ENCODE results near the gene NR1D2. TPM values are rescaled to one million over a fixed set of nuclear protein-coding genes. Genes with fewer than 3 reads are reported as not detected.

Gene NR1D2
- total and polyA plus RNA-seq, 2 of the 13 experiments (the other 11 are each of a cell fraction or from before 2014, with no cell fraction given), result 5.3 to 8.1 TPM

DNA sequence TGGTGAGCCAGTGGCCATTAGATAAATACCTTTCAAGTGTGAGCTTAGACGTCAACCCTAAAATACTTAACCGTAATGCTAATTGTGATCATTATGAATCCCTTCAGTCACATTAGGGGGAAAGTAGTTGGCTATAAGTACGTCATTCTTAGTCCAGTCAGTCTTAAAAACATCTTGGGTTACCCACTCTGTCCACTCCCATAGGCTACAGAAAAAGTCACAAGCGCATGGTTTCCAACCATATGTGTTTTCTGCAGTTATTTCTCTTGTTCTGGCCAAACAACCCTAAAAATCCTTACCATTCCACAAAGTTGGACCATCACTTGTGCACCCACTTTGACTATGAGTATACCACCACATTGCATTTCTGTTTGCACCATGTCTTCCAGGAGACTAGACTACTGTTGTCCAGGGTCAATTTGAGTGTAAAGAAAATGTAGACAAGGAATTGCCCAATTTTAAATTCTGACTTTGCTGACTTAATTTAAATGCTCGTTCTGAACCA, 24.9 kb upstream of the NR1D2 start:
- no peak overlapping the region for H3K27ac ChIP-seq (ENCODE audit: extremely low read length, insufficient read depth, low read length)

DNA sequence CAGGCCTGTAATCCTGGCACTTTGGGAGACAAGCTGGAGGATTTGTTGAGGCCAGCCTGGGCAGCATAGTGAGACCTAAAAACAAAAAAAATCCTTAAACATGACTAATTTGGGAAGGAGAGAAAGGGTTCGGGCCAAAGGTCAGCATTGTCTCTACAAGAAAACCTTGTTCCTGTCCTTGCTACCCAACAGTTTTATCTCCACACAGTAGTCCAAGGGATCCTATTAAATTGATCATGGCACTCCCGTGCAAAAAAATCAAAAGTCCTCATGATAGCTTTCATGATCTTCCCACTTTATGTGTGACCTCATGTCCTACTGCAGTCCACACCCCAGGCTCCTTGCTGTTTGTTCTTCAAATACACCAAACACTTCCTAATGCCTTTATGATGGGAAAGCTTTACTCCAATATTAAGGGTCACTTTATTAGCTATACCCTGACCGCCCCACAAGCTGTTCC, 24.0 kb upstream of the NR1D2 start:
- in situ Hi-C loops (cut with HindIII; ENCODE audit: extremely low pct_ligation_motif_present, low pct_unique_long_range_greater_than_20kb), result no loop called here
- peaks cover 4 to 9% of the 10 kb centered on the region in 2 experiments; a peak in 4 of 5 replicates for H3K36me3 ChIP-seq (replicated peaks in 1 of 2; ENCODE audit: control insufficient read depth in 1 of 2, insufficient read depth in 2 of 2, low read length in 2 of 2)
- DNase-seq (ENCODE audit: low spot score) (no peak), FAIRE-seq (no peak), ATAC-seq (no peak)
- H3K4me1 ChIP-seq (ENCODE audit: insufficient read depth, low read length), result peaks cover 30% of the 10 kb centered on the region
- WGBS (ENCODE audit: low lambda C conversion rate), result 86% methylated on average over 3 of the region's 3 CpGs
- H2AFZ ChIP-seq (ENCODE audit: low read length), result no peak overlapping the region
- peak; percentile 77 for TF ChIP-seq ZNF121 (CRISPR knock-in tag; IDR thresholded peaks at IDR 0.05)
- TF ChIP-seq ZFP90 (CRISPR knock-in tag; IDR thresholded peaks at IDR 0.05; ENCODE audit: borderline replicate concordance), result no peak
- TF ChIP-seq ASH2L (IDR thresholded peaks at IDR 0.05; ENCODE audit: insufficient read length, low read depth, low read length), result no peak
- 0 out of 2 replicates have a peak, but pooled peaks have one; percentile 35 for TF ChIP-seq SSRP1 (CRISPR knock-in tag; IDR thresholded peaks at IDR 0.05)
- peak; percentile 34 for TF ChIP-seq AGO2 (optimal IDR thresholded peaks at IDR 0.05; ENCODE audit: low read depth, low read length)
- TF ChIP-seq POLR2G (IDR thresholded peaks at IDR 0.05; ENCODE audit: low read depth, low read length), result peak; percentile 74
- no peak for TF ChIP-seq ZNF12 (CRISPR knock-in tag; IDR thresholded peaks at IDR 0.05)
- peak; percentile 51 to 61; a peak in 3 of 4 replicates for TF ChIP-seq POLR2A (IDR thresholded peaks at IDR 0.05; ENCODE audit: insufficient read depth in 1 of 2, low read depth in 2 of 2, low read length in 2 of 2)
- TF ChIP-seq NR2F6 (IDR thresholded peaks at IDR 0.05), result 0 out of 2 replicates have a peak, but pooled peaks have one; percentile 14
- no peak for TF ChIP-seq NR2F6 (CRISPR knock-in tag; IDR thresholded peaks at IDR 0.05)
- peak; percentile 94 for TF ChIP-seq RBM22 (optimal IDR thresholded peaks at IDR 0.05; ENCODE audit: low read length)
- peak; percentile 54; the same call in 1 of the 2 replicates for TF ChIP-seq POLR2AphosphoS5 (IDR thresholded peaks at IDR 0.05; ENCODE audit: low read depth, low read length)
- TF ChIP-seq ZC3H13 (CRISPR knock-in tag; IDR thresholded peaks at IDR 0.05), result 0 out of 2 replicates have a peak, but pooled peaks have one; percentile 51
- no peaks in the 10 kb centered on the region; a peak in 1 of 5 replicates for H3K27me3 ChIP-seq (ENCODE audit: control insufficient read depth in 1 of 2, insufficient read depth in 2 of 2, low read length in 2 of 2)
- peaks cover 27% of the 10 kb centered on the region for H4K20me1 ChIP-seq (ENCODE audit: insufficient read depth, low read length)
- H3K79me2 ChIP-seq (ENCODE audit: insufficient read depth, low read length), result peaks cover 24% of the 10 kb centered on the region
- no TSS peak for BruUV-seq (replicated peaks)
- CTCF ChIA-PET (ENCODE audit: low intra/inter-chr PET ratio, low total read pairs), result no interaction called here
- no peaks in the 10 kb centered on the region for H3K9me3 ChIP-seq (ENCODE audit: low read length)
- intact Hi-C loops (cut with micrococcal nuclease; ENCODE audit: unreplicated experiment), result no loop called here
- no peak overlapping the region for H3K9ac ChIP-seq (ENCODE audit: insufficient read depth, low read depth, low read length)
- H3K4me2 ChIP-seq (ENCODE audit: low read depth, low read length), result no peak overlapping the region
- no peak overlapping the region for H3K4me3 ChIP-seq (replicated peaks in 1 of 3; ENCODE audit: insufficient read depth in 1 of 3, low read depth in 2 of 3, low read length in 3 of 3)
- POLR2A ChIA-PET, result interaction anchor here (0.7 to 1.1 kb wide), 2 partner anchors 22 to 35 kb away, joined by 3 to 4 read pairs; no protein-coding TSS in a partner anchor
- no peak overlapping the region for H3K27ac ChIP-seq (ENCODE audit: extremely low read length, insufficient read depth, low read length)

More for the DNA sequence above, 24.9 kb upstream of the NR1D2 start:
- Histone ChIP-seq H3K9ac (ENCODE audit: insufficient read depth, low read depth, low read length) (no peak overlapping the region), H3K4me1 (ENCODE audit: insufficient read depth, low read length) (peaks cover 36% of the 10 kb centered on the region), H2AFZ (ENCODE audit: low read length) (no peak overlapping the region), H4K20me1 (ENCODE audit: insufficient read depth, low read length) (peaks cover 27% of the 10 kb centered on the region), H3K27me3 (ENCODE audit: control insufficient read depth in 1 of 2, insufficient read depth in 2 of 2, low read length in 2 of 2) (no peaks in the 10 kb centered on the region; a peak in 1 of 5 replicates), H3K4me3 (replicated peaks in 1 of 3; ENCODE audit: insufficient read depth in 1 of 3, low read depth in 2 of 3, low read length in 3 of 3) (no peak overlapping the region), H3K9me3 (ENCODE audit: low read length) (no peaks in the 10 kb centered on the region), H3K79me2 (ENCODE audit: insufficient read depth, low read length) (peaks cover 33% of the 10 kb centered on the region), H3K4me2 (ENCODE audit: low read depth, low read length) (peak overlapping the region; percentile 18; the same call in 1 of the 2 replicates), H3K36me3 (replicated peaks in 1 of 2; ENCODE audit: control insufficient read depth in 1 of 2, insufficient read depth in 2 of 2, low read length in 2 of 2) (peaks cover 4 to 9% of the 10 kb centered on the region in 2 experiments; a peak in 4 of 5 replicates)
- WGBS (ENCODE audit: low lambda C conversion rate), result 97% methylated on average over 5 of the region's 5 CpGs
- BruUV-seq (replicated peaks), result no TSS peak
- intact Hi-C loops (cut with micrococcal nuclease; ENCODE audit: unreplicated experiment) (no loop called here), in situ Hi-C loops (cut with HindIII; ENCODE audit: extremely low pct_ligation_motif_present, low pct_unique_long_range_greater_than_20kb) (no loop called here)
- no peak for TF ChIP-seq KAT8 (CRISPR knock-in tag; IDR thresholded peaks at IDR 0.05)
- peak; percentile 64; the same call in 1 of the 2 replicates for TF ChIP-seq MBD4 (IDR thresholded peaks at IDR 0.05; ENCODE audit: borderline replicate concordance, low read length)
- peak; percentile 57 for TF ChIP-seq AGO2 (optimal IDR thresholded peaks at IDR 0.05; ENCODE audit: low read depth, low read length)
- no peak for TF ChIP-seq ZNF577 (CRISPR knock-in tag; IDR thresholded peaks at IDR 0.05; ENCODE audit: borderline replicate concordance, low read depth)
- TF ChIP-seq POLR2A (IDR thresholded peaks at IDR 0.05; ENCODE audit: insufficient read depth in 1 of 2, low read depth in 2 of 2, low read length in 2 of 2), result peak in 1 of 2 experiments; percentile 69; a peak in 2 of 4 replicates
- peak; percentile 80 for TF ChIP-seq RBFOX2 (IDR thresholded peaks at IDR 0.05; ENCODE audit: low read depth, low read length)
- peak; percentile 80; the same call in 1 of the 2 replicates for TF ChIP-seq PAF1 (CRISPR knock-in tag; IDR thresholded peaks at IDR 0.05)
- no peak for TF ChIP-seq ZNF746 (CRISPR knock-in tag; IDR thresholded peaks at IDR 0.05)
- TF ChIP-seq PHF21A (CRISPR knock-in tag; IDR thresholded peaks at IDR 0.05), result no peak
- TF ChIP-seq SSRP1 (CRISPR knock-in tag; IDR thresholded peaks at IDR 0.05), result peak; percentile 61; the same call in 1 of the 2 replicates
- TF ChIP-seq POLR2G (IDR thresholded peaks at IDR 0.05; ENCODE audit: low read depth, low read length), result peak; percentile 67
- peak; percentile 35; the same call in 1 of the 2 replicates for TF ChIP-seq ZC3H4 (CRISPR knock-in tag; IDR thresholded peaks at IDR 0.05; ENCODE audit: borderline replicate concordance)
- peak; percentile 97 for TF ChIP-seq RBM22 (optimal IDR thresholded peaks at IDR 0.05; ENCODE audit: low read length)
- ChIA-PET CTCF (ENCODE audit: low intra/inter-chr PET ratio, low total read pairs) (no interaction called here), POLR2A (no interaction called here)
- FAIRE-seq, result no peak
- no peak for ATAC-seq
- DNase-seq (ENCODE audit: low spot score), result no peak

All from HepG2 (cell line).